GM19463 (cell line): ENCODE results near the gene SPTBN5.

ENCODE experiments used
- ATAC-seq: cut with Tn5 transposase; IDR thresholded peaks from one replicate; pipeline ENCODE4 v1.9.1; 2021; ENCODE audit warnings: mild to moderate bottlenecking, moderate library complexity; ENCODE audit not compliant: unreplicated experiment

SPTBN5 gene

DNA sequence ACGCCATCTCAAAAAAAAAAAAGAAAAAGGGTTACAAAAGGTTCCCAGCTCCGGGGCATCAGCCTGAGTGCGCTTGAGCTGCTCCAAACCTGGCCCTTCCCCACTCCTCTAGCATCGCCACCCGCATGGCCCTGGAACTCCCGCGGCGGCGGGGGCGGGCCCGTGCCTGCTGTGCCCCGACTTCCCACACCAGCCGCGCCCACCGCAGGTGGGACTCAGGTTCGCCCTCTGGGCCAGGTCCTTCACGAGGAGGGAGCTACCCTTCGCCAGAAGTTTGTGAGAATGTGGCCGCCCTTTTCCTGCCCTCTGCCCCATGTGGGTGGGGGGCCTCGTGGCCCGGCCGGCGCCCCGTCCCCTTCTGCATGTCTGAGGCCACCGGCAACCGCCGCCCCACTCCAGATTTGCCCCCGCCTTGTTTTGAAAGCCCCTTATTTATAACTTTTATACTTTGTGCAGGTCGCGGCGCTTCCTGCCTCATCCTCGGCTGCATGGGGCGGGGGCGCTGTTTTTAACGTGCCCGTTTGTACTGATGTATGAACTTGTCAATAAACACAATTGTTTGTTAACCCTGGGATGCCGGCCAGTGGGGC lies 66.5 kb downstream of the SPTBN5 start:
- no peak for ATAC-seq

DNA sequence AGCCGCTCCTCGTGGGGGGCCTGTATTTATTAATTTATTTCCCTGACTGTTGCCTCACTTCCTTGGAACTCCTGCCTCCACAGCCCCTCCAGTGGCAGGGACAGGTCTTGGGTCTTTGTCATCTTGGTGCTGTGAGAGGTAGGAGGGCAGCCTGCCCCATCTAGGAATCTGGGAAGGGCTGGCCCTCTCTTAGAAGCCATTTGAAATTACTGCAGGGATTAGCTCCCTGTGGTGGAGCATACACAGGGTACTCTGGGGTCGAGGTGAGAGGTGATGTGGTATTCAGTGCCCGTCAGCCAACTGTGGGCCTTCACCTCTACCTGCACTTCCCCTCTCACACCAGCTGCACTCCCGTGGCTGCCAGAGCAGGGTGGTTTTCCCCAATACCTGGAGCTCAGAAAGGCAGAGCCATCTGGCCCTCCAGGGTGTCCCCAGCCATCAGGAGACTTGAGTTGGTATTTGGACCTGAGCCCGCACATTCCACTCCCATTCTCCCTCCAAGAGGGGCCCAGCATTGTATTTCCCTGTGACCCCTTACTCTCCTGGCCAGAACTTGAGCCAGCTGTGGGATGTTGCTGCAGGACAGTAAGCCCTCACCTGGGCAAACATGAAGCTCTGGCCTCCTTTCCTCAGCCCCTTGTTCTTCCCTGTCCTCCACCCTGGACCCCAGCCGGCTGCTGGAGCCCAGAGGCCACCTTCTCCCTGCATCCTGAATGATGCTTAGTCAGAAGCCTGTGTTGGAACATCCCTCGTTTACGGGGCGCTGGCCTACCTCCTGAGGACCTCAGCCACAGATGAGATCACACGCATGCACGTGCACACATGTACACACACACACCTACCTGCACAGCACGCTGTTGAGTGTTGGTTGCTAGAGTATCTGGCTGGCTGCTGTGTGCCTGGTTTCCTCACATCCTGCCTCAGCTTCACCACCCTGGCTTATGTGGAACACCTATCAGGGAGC lies 68.0 kb downstream of the SPTBN5 start:
- ATAC-seq = no peak

DNA sequence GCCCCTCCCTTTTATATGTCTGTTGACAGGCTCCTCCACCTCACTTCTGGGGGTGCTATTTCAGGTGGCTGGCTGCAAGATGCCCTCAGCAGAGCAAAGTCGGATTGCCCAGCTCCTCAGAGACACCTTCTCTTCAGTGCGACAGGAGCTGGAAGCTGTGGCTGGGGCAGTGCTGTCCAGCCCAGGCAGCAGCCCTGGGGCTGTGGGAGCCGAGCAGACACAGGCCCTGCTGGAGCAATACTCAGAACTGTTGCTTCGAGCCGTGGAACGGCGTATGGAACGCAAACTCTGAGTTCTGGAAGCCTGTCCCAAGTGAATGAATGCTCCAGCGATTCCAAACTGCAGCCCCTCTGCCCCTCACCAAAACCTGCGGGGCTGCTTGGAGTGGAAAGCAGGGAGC lies 68.7 kb downstream of the SPTBN5 start:
- ATAC-seq = no peak

GRCh38 chr15:41824062-41824745 lies 69.6 kb downstream of the SPTBN5 start:
- no peak for ATAC-seq

- no peak for ATAC-seq
Observed at GRCh38 chr15:41823502-41823901, 70.4 kb downstream of the SPTBN5 start.

- no peak for ATAC-seq
Observed at GRCh38 chr15:41822957-41823356, 70.9 kb downstream of the SPTBN5 start.

DNA sequence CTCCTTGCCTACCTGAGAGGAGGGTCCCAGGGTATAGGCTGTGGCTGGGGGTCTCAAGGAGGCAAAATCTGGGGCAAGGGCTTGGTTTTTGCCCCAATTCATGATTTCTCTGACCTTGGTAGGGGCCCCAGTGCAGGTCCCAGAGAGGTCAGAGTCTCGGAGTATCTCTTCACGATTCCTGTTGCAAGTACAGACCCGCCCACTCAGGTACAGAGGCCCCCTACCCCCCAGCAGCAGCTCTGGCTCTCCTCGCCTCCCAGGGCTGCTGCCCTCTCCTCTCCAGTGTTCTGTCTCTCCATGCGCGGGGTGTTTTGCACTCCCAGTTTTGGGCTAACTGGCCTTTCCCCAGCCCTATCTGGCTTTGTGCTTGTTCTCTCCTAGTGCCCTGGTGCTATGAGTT lies 71.4 kb downstream of the SPTBN5 start:
- ATAC-seq = no peak

DNA sequence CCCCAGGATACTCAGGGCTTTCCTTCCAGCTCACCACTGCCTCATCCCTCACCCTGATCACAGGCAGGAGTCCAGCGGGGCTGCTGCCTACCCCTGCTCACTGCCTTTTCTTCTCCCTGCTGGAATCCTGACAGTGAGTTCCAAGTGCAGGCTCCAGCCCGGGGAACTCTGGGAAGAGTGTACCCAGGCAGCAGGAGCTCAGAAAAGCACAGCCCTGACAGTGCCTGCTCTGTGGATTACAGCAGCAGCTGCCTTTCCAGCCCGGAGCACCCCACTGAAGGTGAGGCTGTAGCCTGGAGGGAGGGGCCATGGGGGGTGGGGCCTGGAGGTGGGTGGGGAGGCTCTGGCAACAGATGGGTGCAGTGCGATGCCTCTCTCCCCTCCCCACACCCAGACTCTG lies 72.0 kb downstream of the SPTBN5 start:
- ATAC-seq = no peak

DNA sequence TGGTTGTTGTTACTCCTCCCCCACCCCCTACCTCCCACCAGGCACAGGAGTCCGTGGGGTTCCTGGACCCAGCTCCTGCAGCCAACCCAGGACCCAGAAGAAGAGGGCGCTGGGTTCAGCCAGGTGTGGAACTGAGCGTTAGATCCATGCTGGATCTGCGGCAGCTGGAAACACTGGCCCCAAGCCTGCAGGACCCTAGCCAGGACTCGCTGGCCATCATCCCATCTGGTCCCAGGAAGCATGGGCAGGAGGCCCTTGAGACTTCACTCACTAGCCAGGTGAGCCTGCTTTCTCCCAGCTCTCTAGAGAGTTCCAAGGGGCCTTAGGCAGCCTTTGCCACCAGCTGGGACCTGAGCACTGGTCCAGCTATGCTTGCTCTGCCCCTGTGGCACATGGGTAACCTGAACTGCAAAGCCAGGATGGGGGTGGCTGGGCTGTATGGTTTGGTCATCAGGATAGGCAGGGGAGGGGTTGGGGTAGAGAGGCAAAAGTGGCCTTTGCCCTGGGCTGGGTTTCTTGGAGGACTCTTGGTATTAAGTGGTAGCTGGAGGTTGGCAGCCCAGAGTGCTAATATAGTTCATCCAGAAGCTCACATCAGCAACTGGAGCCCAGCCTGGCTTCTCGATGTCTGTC lies 72.9 kb downstream of the SPTBN5 start:
- no peak for ATAC-seq

DNA sequence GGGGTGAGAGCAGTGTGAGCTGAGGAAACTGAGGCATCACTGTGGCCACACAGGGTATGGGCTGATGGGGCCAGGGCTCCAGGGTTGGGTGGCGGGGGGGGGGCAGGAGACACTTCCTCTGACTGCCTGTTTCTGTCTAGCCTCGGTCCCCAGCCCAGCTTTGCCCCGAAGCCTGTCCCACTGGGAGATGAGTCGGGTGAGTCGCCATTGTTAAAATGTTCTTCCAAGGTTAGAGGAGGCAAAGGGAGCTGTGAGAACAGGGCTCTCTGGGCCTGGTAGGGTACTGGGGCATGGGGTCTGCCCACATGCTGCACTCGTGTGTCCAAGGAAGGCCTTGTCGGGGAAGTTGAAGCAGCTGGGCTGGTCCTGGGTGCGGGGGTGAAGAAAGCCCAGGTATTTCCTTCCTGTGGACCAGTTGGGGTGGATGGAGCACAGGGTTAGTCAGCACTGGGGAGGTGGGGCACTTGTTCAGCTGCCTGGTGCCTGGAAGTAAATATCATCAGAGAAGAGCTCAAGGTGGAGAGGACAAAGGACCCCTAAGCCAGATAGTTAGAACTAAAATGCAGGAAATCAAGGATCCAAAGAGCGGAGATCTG lies 74.3 kb downstream of the SPTBN5 start:
- ATAC-seq = no peak

DNA sequence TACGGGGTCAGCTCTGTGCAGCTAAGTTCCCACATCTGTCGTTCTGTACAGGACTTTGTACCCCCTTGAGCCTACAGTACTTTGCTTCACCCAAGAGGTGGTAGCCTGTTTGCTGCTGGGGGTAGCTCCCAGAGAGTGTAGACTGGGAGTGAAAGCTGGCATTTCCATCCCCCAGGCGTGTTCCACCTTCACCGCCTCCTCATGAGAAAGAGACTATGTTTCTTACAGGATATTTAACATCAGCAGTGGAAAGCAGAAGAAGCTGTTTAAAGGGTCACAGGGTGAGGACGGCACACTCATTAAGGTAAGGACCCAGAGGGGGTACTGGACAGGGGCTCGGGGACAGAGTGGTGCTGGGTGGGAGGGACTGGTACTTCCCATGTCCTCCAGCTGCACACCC lies 76.1 kb downstream of the SPTBN5 start:
- ATAC-seq = no peak

DNA sequence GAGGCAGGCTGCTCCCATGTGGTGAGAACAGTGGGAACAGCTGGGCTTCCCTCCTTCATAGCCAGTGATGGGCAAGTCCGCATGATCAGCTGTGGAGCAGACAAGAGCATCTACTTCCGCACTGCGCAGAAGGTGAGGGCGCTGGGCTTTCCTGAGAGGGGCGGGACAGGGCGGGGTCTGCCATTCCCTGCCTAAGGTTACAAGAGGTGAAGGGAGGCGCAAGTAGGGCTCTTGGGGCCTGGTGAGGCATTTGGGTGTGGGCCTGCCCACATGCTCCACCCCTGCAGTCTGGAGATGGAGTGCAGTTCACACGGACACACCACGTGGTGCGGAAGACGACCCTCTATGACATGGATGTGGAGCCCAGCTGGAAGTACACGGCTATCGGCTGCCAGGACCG lies 76.5 kb downstream of the SPTBN5 start:
- no peak for ATAC-seq

DNA sequence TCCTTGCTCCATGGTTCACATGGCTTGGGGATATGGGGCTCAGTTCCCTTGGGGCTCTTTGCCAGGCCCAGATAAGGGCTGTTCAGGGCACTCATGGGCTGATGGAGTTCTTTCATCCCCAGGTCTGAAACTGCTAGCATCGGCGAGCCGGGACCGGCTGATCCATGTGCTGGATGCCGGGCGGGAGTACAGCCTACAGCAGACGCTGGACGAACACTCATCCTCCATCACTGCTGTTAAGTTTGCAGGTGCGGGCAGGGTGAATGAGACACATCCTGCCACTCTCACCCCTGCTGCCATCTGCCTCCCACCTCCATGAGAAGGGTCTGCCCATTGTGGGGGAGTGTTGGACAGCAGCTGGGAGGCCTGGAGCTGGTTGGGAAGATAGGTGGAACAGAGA lies 77.1 kb downstream of the SPTBN5 start:
- no peak for ATAC-seq

- ATAC-seq = no peak
Observed at GRCh38 chr15:41814534-41814933, 79.3 kb downstream of the SPTBN5 start.

DNA sequence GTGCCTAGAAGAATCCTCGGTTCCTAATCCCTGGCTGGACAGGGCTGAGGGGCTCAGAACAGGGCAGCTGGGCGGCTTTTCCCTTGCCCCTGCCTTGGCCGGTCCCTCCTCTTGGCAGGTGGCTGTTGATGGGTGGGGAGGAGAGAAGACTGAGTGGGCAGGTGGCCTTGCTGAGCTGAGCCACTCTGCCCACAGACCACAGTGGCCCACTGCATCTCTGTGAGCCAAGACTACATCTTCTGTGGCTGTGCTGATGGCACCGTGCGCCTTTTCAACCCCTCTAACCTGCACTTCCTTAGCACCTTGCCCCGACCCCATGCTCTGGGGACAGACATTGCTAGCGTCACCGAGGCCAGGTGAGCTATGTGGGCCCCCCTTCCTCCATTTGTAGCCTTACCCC lies 80.4 kb downstream of the SPTBN5 start:
- ATAC-seq = no peak

- ATAC-seq = no peak
Observed at GRCh38 chr15:41812820-41813375, 81.0 kb downstream of the SPTBN5 start.

DNA sequence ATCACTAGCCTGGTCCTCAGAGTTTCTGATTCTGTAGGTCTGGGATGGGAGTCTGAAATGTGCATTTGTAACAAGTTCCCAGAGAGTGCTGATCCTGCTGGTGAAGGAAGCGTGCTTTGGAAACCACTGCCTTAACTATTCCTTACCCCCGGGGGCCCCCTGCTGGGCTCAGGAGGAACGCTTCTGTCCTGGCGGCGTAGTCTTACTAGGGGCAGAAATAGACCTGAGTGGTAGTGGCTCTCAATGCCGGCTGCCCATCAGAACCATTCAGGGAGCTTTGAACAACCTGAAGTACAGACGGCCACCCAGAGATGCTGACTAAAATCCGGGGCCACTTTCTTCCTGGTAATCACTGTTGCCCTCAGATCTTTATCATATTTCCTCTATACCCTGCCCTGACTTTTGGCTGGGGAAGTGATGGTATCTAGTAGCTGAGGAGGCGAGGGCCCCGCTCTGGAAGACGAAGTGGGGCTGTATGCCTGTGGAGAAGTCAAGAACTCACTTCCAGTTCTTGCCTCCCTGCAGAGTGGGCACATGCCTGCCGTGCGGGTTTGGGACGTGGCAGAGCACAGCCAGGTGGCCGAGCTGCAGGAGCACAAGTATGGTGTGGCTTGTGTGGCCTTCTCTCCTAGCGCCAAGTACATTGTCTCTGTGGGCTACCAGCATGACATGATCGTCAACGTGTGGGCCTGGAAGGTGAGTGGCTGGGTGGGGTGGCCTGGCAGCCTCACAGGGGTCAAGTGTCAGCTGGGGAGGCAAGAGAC lies 82.2 kb downstream of the SPTBN5 start:
- ATAC-seq = no peak

DNA sequence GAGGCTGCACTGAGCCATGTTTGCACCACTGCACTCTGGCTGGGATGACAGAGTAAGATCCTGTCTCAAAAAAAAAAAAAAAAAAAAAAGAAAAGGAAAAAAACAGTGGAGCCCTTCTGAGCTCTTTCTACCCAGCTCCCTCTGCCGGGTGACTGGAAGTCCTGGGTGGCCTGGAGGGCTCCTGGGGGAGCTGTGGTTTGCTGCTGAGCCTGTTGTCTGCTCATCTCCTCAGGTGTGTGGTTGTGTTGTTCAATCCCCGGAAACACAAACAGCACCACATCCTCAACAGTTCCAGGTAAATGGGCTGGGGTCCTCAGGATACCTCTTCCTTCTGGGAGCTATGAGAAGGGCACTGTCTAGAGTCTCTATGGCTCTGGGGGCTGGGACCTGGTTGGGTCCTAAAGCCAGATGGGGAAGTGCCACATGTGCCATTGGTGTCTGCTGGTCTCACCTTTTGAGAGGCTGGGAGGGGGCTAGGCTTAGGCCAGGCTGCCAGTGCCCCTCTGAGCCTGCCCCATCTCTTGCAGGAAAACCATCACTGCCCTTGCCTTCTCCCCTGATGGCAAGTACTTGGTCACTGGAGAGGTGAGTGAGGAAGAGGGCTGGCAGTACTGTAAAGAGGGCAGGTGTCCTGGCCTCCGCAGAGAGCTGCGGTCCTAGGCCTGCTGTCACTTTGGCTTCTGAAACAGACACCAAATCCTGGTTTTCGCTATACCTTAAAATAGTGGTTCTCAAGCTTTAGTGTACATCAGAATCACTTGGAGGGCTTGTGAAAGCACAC lies 83.0 kb downstream of the SPTBN5 start:
- ATAC-seq = no peak

- ATAC-seq = no peak
Observed at GRCh38 chr15:41809526-41810220, 84.2 kb downstream of the SPTBN5 start.
